HCT116 (cell line): ENCODE results near the gene TAF11L4.
"Not testable (repeated sequence)": the region's sequence is repeated elsewhere in the genome, so short reads cannot be mapped to it uniquely, and the experiment has no call there.

Experiments
- CTCF ChIP-seq, 3 experiments: fragments of 200-600 bp in 1 of 3; sonication (generic) in 1 of 3; IDR thresholded peaks in 2 of 3; conservative IDR thresholded peaks in 1 of 3; 2 replicates each; pipeline ENCODE4 v1.5.1; 2012 to 2017; ENCODE audit warnings: low read depth in 2 of 3, low read length in 2 of 3, antibody characterized with exemption in 1 of 3, borderline replicate concordance in 1 of 3, control low read depth in 1 of 3, mild to moderate bottlenecking in 1 of 3, mixed read lengths in 1 of 3, mixed run types in 1 of 3, moderate library complexity in 1 of 3; ENCODE audit not compliant: insufficient read depth in 1 of 3
- EZH2 ChIP-seq: fragments of 200-600 bp; sonication (generic); IDR thresholded peaks from 2 replicates; pipeline ENCODE4 v1.6.1; 2017; ENCODE audit warnings: antibody characterized with exemption, mixed run types
- POLR2A ChIP-seq: IDR thresholded peaks from 2 replicates; pipeline ENCODE4 v1.7.0; 2011; ENCODE audit warnings: borderline replicate concordance; ENCODE audit not compliant: insufficient read depth, insufficient read length; ENCODE audit errors: extremely low read depth
- TCF7L2 ChIP-seq: IDR thresholded peaks from 2 replicates; pipeline ENCODE4 v1.7.0; 2011; ENCODE audit warnings: borderline replicate concordance, inconsistent platforms; ENCODE audit not compliant: insufficient read depth, insufficient read length; ENCODE audit errors: extremely low read depth

GRCh38 chr5:17491257-17491656 is 30.3 kb upstream of the TAF11L4 start:
- TF ChIP-seq CTCF (IDR thresholded peaks at IDR 0.05 in 2 of 3, conservative IDR thresholded peaks at IDR 0.05 in 1 of 3; ENCODE audit: borderline replicate concordance in 1 of 3, insufficient read depth in 1 of 3, low read depth in 2 of 3, low read length in 2 of 3); TCF7L2; POLR2A; EZH2: not testable (repeated sequence)
